H1 (cell line): ENCODE results near the gene COL1A1. TPM values are rescaled to one million over a fixed set of nuclear protein-coding genes. Genes with fewer than 3 reads are reported as not detected.

Experiments used
- CBX8 ChIP-seq: fragments of 300-800, 300-1000 bp; sonication (generic); IDR thresholded peaks from 2 replicates; pipeline ENCODE4 v1.7.1; 2016; ENCODE audit warnings: low read depth, low read length, borderline replicate concordance
- CHD7 ChIP-seq: fragments of 300-600 bp; sonication (generic); IDR thresholded peaks from 2 replicates; pipeline ENCODE4 v1.7.1; 2012; ENCODE audit warnings: low read length, moderate library complexity, mild to moderate bottlenecking, inconsistent platforms; ENCODE audit not compliant: insufficient replicate concordance
- CREB1 ChIP-seq: IDR thresholded peaks from 2 replicates; pipeline ENCODE4 v1.6.1; 2012; ENCODE audit warnings: inconsistent platforms
- EZH2 ChIP-seq: fragments of 200-600 bp; sonication (generic); IDR thresholded peaks from 2 replicates; pipeline ENCODE4 v1.7.1; 2012; ENCODE audit warnings: low read depth, mild to moderate bottlenecking, moderate library complexity, low read length, inconsistent platforms; ENCODE audit not compliant: severe bottlenecking
- GTF2F1 ChIP-seq: IDR thresholded peaks from 2 replicates; pipeline ENCODE4 v1.6.1; 2012; ENCODE audit warnings: low read depth, low read length, improper control_type of control experiment, borderline replicate concordance
- JUND ChIP-seq: IDR thresholded peaks from 2 replicates; pipeline ENCODE4 v1.6.1; 2011; ENCODE audit warnings: mild to moderate bottlenecking, improper control_type of control experiment, low read length
- KDM4A ChIP-seq: IDR thresholded peaks from one replicate; pipeline ENCODE4 v1.7.1; 2012; ENCODE audit warnings: low read depth, mild to moderate bottlenecking, moderate library complexity, low read length, inconsistent platforms; ENCODE audit not compliant: severe bottlenecking
- RFX5 ChIP-seq: IDR thresholded peaks from 2 replicates; pipeline ENCODE4 v1.6.1; 2011; ENCODE audit warnings: low read depth, low read length, improper control_type of control experiment, borderline replicate concordance
- TCF12 ChIP-seq: IDR thresholded peaks from 2 replicates; pipeline ENCODE4 v1.6.1; 2011; ENCODE audit warnings: low read depth, mild to moderate bottlenecking, low read length
- YY1 ChIP-seq: IDR thresholded peaks from 2 replicates; pipeline ENCODE4 v1.6.1; 2011; ENCODE audit warnings: low read depth, mild to moderate bottlenecking, low read length
- polyA plus RNA-seq, 7 experiments: library from polyadenylated mRNA; depleted of rRNA in 3 of 7; stranded (reverse) in 5 of 7; unstranded in 2 of 7; fragments of >200 nt in 5 of 7; fragments of 200-250 nt in 2 of 7; gene quantifications; 1 replicate in 5 of 7; 2 replicates in 1 of 7; 4 replicates in 1 of 7; pipeline versions ENCODE4 v1.2.1 to v1.2.3, GENCODE V29; 2011 to 2013; ENCODE audit warnings: missing spikeins in 2 of 7, mixed read lengths in 2 of 7
- total RNA-seq: library from RNA; stranded (reverse); fragmentation: NEBNext Ultra II Directional; extraction: Animal tissue kit (Norgen Biotek cat#: 25700); gene quantifications from 2 replicates; pipeline ENCODE4 v1.2.1, GENCODE V29; 2021

Gene COL1A1
- total and polyA plus RNA-seq, 2 of the 8 experiments (the other 6 are each of a cell fraction or from before 2014, with no cell fraction given) = 14.1 to 80.4 TPM

DNA sequence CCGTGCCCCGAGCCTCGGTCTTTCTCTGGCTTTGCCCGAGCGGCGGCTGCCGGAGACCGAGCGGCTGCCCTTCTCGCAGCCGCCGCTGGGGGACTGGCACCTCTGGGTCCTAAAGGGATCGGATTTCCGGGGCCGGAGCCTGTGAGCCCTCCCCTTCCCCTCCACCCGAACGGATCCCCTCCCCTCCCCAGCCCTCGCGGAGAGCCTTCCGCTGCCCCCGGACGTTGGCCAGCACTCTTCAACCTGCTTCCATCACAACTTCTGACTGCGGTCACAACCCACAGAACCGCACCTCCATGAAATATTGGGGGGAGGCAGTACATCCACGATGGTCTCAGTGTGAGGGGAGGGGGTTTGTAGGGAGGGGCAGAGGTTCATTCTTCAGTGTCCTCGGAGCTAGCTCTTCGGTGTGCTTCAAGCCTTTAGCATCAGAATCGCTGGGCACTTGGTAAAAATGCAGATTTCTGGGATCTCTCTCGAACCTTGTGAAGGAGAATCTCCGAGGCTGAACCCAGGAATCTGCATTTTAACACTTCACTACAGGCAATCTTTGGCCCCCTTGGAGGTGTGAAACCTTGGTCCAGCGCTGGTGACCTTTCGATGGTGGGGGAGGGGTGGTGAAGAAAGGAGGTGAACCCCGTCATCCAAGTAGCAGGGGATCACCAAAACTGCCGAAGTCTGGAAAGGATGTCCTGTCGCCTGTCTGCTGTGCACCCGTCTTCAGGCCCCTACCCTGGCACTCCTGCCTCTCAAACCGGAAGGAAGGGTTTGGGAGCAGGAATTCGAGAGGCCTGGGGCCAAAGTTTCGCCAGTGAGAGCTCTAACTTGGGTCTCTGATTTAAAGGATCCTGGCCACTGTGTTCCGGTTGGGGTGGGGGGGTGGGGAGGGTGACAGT lies 50.1 kb downstream of the COL1A1 start (continued):
- TF ChIP-seq CHD7 (no peak), KDM4A (peak; percentile 31), JUND (no peak), EZH2 (no peak), YY1 (no peak), CREB1 (0 out of 2 replicates have a peak, but pooled peaks have one; percentile 5), CBX8 (no peak), TCF12 (no peak), GTF2F1 (no peak), RFX5 (no peak)
